NCI-H1417 (cell line): ENCODE results near the gene SYCP2.
A peak's percentile ranks its signal among the peaks of the same experiment; 100 is the strongest.

Source experiments
- DNase-seq, 3 experiments: peaks; one replicate each; lab custom pipeline; 2025; lab: John Stamatoyannopoulos, UW

SYCP2 gene

GRCh38 chr20:59940956-59941294 lies 7.5 kb upstream of the SYCP2 start:
- peak in 1 of 3 experiments; percentile 71 for DNase-seq

DNA sequence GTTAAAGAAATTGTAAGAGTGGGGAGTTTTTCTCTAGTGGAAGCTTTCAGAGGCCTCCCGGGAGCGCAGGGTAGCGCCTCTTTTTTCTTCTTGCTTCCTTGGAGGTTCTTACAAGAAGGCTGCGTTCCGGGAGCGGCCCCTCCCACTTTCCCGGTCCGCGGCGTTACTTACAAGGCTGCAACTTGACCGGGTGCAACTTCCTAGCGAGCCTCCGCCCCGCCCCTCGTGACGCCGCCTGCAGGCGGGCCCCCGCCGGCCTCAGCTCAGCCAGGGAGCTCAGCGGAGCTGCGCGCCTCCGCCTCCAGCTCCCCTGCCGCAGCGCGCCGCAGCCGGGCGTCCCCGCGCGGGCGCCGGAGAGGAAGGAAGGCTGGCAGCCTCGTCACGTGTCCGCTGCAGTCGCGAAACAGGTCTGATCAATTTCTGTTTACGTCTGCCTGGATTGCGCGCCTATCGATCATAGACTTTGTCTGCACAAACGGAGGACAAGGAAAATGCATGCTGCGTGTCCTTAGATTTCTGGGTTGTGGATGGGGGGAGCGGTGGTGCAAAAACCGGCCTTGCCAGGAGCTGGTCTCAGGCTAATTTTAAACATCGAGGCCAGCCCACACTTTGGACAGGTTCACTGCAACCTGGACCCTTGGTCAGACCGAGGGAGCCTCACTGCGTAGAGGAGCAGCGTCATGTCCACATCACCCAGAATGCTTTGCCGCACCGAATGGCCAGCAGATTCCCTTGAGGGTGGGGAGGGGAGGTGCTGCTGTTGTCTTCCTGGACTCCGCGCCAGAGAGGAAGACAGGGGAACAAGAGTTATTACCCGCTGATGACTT lies 6.9 kb upstream of the SYCP2 start, which contains the start of the genes FAM217B and PPP1R3D:
Gene FAM217B, plus strand, starts transcription at position 261 of the 827 bp plus-strand sequence. CDS start 3,555 bp downstream, outside the sequence.
Gene PPP1R3D, minus strand, starts transcription at position 177 of the 827 bp plus-strand sequence. CDS start 374 bp downstream, outside the sequence.
- peak; percentile 94 to 97 (median 96) for DNase-seq

GRCh38 chr20:59939879-59940128 lies 6.4 kb upstream of the SYCP2 start:
- peak in 1 of 3 experiments; percentile 42 for DNase-seq

DNA sequence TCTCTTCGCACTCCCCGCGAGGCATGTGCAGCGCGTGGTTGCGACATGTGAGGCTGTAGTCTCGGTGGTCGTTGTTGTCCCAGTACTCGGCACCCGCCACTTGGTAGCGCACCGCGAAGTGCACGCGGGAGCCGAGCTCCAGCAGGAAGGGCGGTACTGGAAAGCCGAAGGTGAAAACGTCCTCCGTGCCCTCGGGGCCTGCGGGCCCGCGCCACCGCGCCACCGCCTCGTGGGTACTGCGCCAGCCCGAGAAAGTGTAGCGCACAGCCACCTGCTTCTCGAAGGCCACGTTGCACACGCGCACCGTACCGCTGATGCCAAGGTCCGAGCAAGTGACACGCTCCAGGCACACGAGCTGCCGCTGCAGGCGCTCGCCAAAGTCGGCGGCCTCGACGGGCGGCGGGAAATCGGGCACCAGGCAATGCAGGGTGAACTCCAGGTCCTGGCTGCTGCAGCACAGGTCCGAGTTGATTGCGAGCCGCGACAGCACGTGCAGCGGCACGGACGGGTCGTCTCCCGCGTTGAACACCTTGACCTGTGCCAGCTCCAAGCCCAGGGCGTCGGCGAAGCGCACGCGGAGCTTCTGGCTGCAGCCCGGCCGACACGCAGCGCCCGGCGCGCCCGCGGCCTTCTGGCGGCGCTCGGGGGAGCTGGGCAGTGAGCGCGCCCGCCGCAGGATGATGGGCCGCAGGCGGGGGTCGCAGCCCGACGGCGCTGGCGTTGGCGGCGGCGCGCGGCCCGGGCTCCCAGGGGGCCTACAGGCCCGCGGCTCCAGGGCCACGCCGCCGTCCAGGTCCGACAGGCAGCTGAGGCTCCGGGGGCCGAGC lies 5.8 kb upstream of the SYCP2 start:
- DNase-seq: peak in 1 of 3 experiments; percentile 60

- no peak for DNase-seq
These were observed 5.2 kb upstream of the SYCP2 start for GRCh38 chr20:59938696-59939051.

DNA sequence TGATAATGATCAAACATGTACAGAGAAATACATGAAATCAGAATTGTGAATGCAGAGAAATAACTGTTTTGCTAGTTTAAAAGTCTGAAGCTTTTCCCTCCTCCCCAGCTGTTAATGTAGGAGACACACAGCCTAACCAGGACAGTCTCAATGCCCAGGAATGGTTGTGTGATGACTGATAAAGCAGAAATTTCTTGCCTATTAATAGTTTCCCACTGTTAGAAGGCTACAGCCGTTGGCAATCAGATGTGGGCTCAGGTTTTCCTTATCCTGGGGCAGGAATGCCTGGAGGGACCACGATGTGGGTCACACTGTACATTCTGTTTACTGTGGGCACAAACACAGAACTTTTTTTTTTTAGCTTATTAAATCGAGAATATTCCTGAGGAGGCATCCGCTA lies 4.8 kb upstream of the SYCP2 start:
- no peak for DNase-seq

- no peak for DNase-seq
These were observed 3.7 kb upstream of the SYCP2 start for GRCh38 chr20:59937150-59937549.

- DNase-seq: no peak
These were observed 3.0 kb upstream of the SYCP2 start for GRCh38 chr20:59936409-59936808.

- no peak for DNase-seq
These were observed 2.2 kb upstream of the SYCP2 start for GRCh38 chr20:59935457-59936185.

DNA sequence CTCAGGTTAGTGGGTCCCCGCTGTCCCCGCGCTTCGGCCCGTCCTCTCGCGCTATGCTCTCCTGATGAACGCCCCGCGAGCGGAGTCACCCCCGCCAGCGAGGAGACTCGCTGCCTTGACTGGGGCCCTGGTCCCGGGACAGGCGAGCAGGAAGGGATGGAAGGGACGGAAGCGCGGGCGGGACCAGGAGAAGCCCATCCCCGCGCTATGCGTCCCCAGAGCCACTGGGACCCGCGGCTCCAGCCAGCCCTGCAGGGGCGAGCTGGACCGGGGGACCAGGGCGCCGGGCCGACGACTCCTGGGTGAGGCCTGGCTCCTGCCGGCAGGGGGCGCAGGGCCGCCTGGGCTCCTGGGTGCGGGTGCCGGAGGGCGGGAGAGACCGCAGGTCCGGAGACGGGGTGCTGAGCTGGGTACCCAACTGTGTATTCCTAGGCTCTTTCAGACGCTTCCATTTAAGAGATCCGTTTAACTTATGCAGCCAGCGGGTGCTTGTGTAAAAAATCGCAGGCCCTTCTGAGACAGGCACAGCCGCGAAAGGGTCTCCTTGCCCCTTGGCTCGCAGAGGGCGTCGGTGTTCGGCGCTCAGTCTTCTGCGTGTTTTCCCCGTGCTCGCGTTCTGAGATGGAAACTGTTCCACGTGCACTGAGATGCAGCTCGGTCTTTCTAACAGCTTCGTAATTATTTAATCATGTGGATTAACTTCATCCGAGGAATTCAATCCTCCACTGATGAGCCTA lies 580 bp upstream of the SYCP2 start:
- DNase-seq: peak; percentile 55 to 69 (median 58)

DNA sequence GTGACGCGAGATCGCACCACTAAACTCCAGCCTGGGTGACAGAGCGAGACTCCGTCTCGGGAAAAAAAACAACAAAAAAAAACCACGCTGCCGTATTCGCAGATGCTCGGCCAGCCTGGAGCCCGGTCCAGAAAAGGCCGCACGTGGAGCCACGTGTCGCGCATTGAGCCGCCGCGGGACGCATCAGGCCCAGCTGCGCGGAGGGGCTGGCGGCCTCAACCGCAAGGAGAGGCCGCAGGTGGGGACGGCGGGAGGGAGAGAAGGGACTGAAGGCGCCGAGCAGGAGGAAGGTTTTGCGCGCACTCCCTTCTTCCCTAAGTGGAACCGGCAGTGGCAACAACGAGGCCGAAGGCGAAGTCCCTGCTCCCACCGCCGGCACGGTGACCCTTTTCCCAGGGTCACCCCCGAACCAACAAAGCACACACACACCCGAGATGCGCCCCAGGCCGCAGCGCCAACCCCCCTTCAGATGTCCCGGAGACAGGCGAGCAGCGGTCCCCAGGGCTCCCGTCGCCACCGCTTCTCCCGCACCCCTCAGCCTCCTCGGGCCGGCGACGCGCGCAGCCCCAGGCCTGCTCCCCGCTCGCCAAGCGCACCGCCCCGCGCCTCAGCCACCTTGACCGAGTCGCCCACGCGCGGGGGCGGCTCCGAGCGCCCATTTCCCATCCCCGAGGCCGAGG lies 681 bp downstream of the SYCP2 start:
- no peak for DNase-seq

DNA sequence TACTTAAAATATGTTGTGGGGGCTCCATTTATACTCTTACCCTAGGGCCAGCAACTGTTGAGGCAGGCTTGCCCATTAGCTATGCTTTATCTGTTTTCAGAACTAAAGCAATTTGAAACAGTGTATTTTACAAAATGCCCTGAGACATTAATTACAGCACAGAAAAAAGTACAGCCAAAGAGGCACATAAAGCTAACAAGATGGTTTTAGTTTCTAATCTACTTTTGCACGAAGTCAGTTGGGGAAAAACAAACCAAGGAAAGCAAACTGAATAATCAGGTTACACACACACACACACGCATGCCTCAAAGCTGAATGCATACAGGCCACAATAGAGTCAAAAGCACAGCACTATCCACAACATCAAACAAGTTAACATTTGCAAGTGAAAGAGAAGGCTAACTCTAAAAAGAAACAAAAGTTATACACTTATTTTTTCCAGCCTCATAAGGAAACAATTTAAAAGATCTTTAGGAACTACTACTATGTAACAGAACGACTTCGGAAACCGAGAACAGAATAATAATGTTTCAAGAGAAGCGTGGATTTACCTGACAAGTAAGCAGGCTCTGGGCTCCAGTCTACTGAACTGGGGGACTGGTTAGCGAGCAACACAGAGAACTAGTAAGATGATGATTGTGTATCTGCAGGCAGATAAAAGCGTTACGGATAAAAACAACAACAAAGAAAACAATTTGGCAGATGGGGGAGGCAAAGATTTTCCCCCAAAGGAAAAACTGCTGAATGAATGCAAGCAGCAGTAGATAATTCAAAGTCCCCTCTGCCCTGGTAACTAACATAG lies 1.7 kb downstream of the SYCP2 start:
- DNase-seq: no peak

- DNase-seq: peak in 1 of 3 experiments; percentile 44
These were observed 7.5 kb downstream of the SYCP2 start for GRCh38 chr20:59925899-59926298.

GRCh38 chr20:59925359-59925758 lies 8.1 kb downstream of the SYCP2 start:
- DNase-seq: no peak

- no peak for DNase-seq
These were observed 9.9 kb downstream of the SYCP2 start for GRCh38 chr20:59923514-59923913.

- DNase-seq: no peak
These were observed 12.5 kb downstream of the SYCP2 start for GRCh38 chr20:59920944-59921343.

- no peak for DNase-seq
These were observed 20.8 kb downstream of the SYCP2 start for GRCh38 chr20:59912609-59913008.

DNA sequence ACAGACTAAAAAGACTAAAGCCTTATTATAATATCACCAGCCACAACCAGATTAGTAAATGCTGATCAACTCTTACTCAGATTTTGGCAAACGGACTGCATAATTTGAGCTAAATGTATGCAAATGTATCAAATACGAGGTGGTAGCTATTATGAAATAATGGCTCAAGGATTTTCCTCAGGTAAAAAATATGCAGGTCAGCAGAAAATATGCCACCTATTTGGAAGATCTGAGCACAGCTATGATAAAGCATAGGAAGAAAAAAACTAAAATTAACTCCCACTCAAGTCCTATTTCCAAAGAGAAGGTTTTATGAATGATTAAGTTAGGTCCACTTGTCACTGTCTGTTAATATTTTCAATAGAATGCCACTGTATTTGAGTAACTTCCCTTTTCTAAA lies 22.4 kb downstream of the SYCP2 start:
- DNase-seq: no peak

DNA sequence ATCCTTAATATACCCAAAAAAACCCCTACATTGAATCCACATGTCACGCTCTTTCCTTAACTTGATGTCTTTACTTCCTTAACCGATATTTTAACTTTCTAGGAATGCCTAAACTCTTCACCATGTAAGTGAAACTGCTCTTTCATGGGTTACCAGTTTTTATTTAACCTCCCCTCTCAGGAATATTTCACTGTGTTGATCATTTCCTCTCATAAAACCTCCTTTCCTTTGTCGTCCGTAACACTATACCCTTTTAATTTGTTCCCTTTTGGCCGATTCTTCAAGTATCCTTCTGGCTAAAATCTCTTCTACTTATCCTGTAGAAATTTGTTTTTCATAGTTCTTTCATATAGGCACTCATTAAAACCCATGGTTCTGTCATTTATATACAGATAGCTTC lies 24.6 kb downstream of the SYCP2 start:
- DNase-seq: no peak

GRCh38 chr20:59903621-59904020 lies 29.8 kb downstream of the SYCP2 start:
- DNase-seq: no peak
